Panc1 (cell line): ENCODE measurements around the gene PANK2.

ENCODE experiments used
- CTCF ChIP-seq: fragments of 450-650 bp; IDR thresholded peaks from 2 replicates; pipeline ENCODE4 v1.5.1; 2017; ENCODE audit warnings: mild to moderate bottlenecking
- POLR2AphosphoS5 ChIP-seq: IDR thresholded peaks from 2 replicates; pipeline ENCODE4 v1.6.1; 2012; ENCODE audit warnings: mild to moderate bottlenecking, low read depth, low read length, moderate library complexity
- REST ChIP-seq, 2 experiments: IDR thresholded peaks; 2 replicates each; pipeline ENCODE4 v1.6.1; 2011 to 2012; ENCODE audit warnings: low read depth in 2 of 2, control low read depth in 1 of 2, low read length in 1 of 2, mild to moderate bottlenecking in 1 of 2, moderate library complexity in 1 of 2; ENCODE audit not compliant: insufficient read depth in 1 of 2
- SIN3A ChIP-seq: IDR thresholded peaks from 2 replicates; pipeline ENCODE4 v1.6.1; 2012; ENCODE audit warnings: low read depth, mild to moderate bottlenecking, low read length, moderate library complexity, borderline replicate concordance; ENCODE audit not compliant: insufficient read depth
- TCF7L2 ChIP-seq: IDR thresholded peaks from 2 replicates; pipeline ENCODE4 v1.6.1; 2011; ENCODE audit warnings: mild to moderate bottlenecking, low read depth, low read length, inconsistent platforms

GRCh38 chr20:3871550-3872265, 17.5 kb upstream of the PANK2 start:
- TF ChIP-seq CTCF (no peak), POLR2AphosphoS5 (no peak), REST (IDR thresholded peaks at IDR 0.05; ENCODE audit: insufficient read depth in 1 of 2, low read depth in 2 of 2, low read length in 1 of 2) (no peak), TCF7L2 (no peak), SIN3A (no peak)
